ENCODE data around the gene TUBB2B. TPM values are rescaled to one million over a fixed set of nuclear protein-coding genes. Genes with fewer than 3 reads are reported as not detected.
A peak's percentile ranks its signal among the peaks of the same experiment; 100 is the strongest.

TUBB2B gene
- total and polyA plus RNA-seq, 2 donors (not counting 1 experiment from before 2014, with no cell fraction given), result 3.8 to 5.2 TPM

DNA sequence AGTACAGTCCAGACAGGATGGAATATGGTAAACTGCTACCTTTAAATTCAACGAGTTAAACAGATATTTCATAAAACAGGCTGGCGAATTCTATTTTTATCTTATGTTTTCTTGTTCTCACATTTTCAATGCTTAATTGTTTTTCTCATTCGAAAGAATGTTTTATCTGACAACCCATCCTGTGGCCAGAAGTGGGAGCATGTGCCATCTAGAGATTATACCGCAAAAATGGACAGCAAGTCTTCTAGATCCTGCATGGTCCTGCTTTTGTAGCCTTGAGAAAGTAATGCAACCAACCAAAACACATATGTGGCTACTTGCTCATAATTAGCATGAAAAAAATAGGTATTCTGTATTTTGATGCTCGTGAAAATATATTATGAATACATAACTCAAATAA is 30.7 kb downstream of the TUBB2B start:
- Histone ChIP-seq H2AFZ (ENCODE audit: low read length) (no peak overlapping the region), H3K27me3 (ENCODE audit: control insufficient read depth, insufficient read depth, low read length) (no peaks in the 10 kb centered on the region), H3K9me3 (ENCODE audit: control insufficient read depth, insufficient read depth, low read depth, low read length) (no peaks in the 10 kb centered on the region), H3K4me3 (replicated peaks in 1 of 4; ENCODE audit: control extremely low read depth in 1 of 4, insufficient read depth in 1 of 4, low read depth in 3 of 4, low read length in 4 of 4) (no peak overlapping the region), H3K27ac (ENCODE audit: insufficient read depth, low read length) (no peak overlapping the region), H3K36me3 (ENCODE audit: control insufficient read depth, insufficient read depth, low read length) (no peaks in the 10 kb centered on the region), H3K79me2 (ENCODE audit: control insufficient read depth, insufficient read depth, low read length) (no peaks in the 10 kb centered on the region), H3K9ac (ENCODE audit: insufficient read depth, low read length) (no peak overlapping the region), H3K4me2 (ENCODE audit: extremely low read depth, insufficient read depth, low read length) (no peak overlapping the region), H3K4me1 (ENCODE audit: control insufficient read depth, extremely low read depth, insufficient read depth, low read length) (no peaks in the 10 kb centered on the region), H4K20me1 (ENCODE audit: control insufficient read depth, extremely low read depth, insufficient read depth, low read length) (no peaks in the 10 kb centered on the region)
- TF ChIP-seq EZH2 (IDR thresholded peaks at IDR 0.05; ENCODE audit: low read length, missing control alignments), result no peak
- no peak for TF ChIP-seq CTCF (conservative IDR thresholded peaks at IDR 0.05 in 1 of 2, IDR thresholded peaks at IDR 0.05 in 1 of 2; ENCODE audit: low read depth in 1 of 2, low read length in 2 of 2)
- DNase-seq (ENCODE audit: low read depth in 2 of 2), result no peak

GRCh38 chr6:3195695-3196497 is 31.6 kb downstream of the TUBB2B start:
- TF ChIP-seq CTCF (conservative IDR thresholded peaks at IDR 0.05 in 1 of 2, IDR thresholded peaks at IDR 0.05 in 1 of 2; ENCODE audit: low read depth in 1 of 2, low read length in 2 of 2) (no peak), EZH2 (IDR thresholded peaks at IDR 0.05; ENCODE audit: low read length, missing control alignments) (no peak)
- Histone ChIP-seq H3K9ac (ENCODE audit: insufficient read depth, low read length) (no peak overlapping the region), H3K27me3 (ENCODE audit: control insufficient read depth, insufficient read depth, low read length) (no peaks in the 10 kb centered on the region), H4K20me1 (ENCODE audit: control insufficient read depth, extremely low read depth, insufficient read depth, low read length) (no peaks in the 10 kb centered on the region), H3K79me2 (ENCODE audit: control insufficient read depth, insufficient read depth, low read length) (no peaks in the 10 kb centered on the region), H3K36me3 (ENCODE audit: control insufficient read depth, insufficient read depth, low read length) (no peaks in the 10 kb centered on the region), H3K4me2 (ENCODE audit: extremely low read depth, insufficient read depth, low read length) (no peak overlapping the region), H3K4me1 (ENCODE audit: control insufficient read depth, extremely low read depth, insufficient read depth, low read length) (no peaks in the 10 kb centered on the region), H3K9me3 (ENCODE audit: control insufficient read depth, insufficient read depth, low read depth, low read length) (no peaks in the 10 kb centered on the region), H3K27ac (ENCODE audit: insufficient read depth, low read length) (no peak overlapping the region), H3K4me3 (replicated peaks in 1 of 4; ENCODE audit: control extremely low read depth in 1 of 4, insufficient read depth in 1 of 4, low read depth in 3 of 4, low read length in 4 of 4) (no peak overlapping the region), H2AFZ (ENCODE audit: low read length) (no peak overlapping the region)
- peak in 1 of 2 donors; percentile 36 for DNase-seq (ENCODE audit: low read depth in 2 of 2)

DNA sequence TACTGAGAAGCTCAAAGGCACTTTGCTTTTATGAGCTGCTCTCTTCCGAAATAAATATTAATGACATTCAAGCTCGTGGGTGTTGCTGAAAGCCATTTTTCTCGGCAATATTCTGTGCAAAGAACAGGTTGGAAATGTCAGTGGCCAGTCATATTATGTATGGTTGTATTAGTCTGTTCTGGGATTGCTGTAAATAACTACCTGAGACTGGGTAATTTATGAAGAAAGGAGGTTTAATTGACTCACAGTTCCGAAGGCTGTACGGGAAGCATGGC is 32.1 kb downstream of the TUBB2B start:
- Histone ChIP-seq H3K9me3 (ENCODE audit: control insufficient read depth, insufficient read depth, low read depth, low read length) (no peaks in the 10 kb centered on the region), H3K79me2 (ENCODE audit: control insufficient read depth, insufficient read depth, low read length) (no peaks in the 10 kb centered on the region), H3K9ac (ENCODE audit: insufficient read depth, low read length) (no peak overlapping the region), H3K36me3 (ENCODE audit: control insufficient read depth, insufficient read depth, low read length) (no peaks in the 10 kb centered on the region), H4K20me1 (ENCODE audit: control insufficient read depth, extremely low read depth, insufficient read depth, low read length) (no peaks in the 10 kb centered on the region), H3K27me3 (ENCODE audit: control insufficient read depth, insufficient read depth, low read length) (no peaks in the 10 kb centered on the region), H3K4me3 (replicated peaks in 1 of 4; ENCODE audit: control extremely low read depth in 1 of 4, insufficient read depth in 1 of 4, low read depth in 3 of 4, low read length in 4 of 4) (no peak overlapping the region), H3K4me1 (ENCODE audit: control insufficient read depth, extremely low read depth, insufficient read depth, low read length) (no peaks in the 10 kb centered on the region), H2AFZ (ENCODE audit: low read length) (no peak overlapping the region), H3K4me2 (ENCODE audit: extremely low read depth, insufficient read depth, low read length) (no peak overlapping the region), H3K27ac (ENCODE audit: insufficient read depth, low read length) (no peak overlapping the region)
- TF ChIP-seq CTCF (conservative IDR thresholded peaks at IDR 0.05 in 1 of 2, IDR thresholded peaks at IDR 0.05 in 1 of 2; ENCODE audit: low read depth in 1 of 2, low read length in 2 of 2), result no peak
- DNase-seq (ENCODE audit: low read depth in 2 of 2), result no peak
